B cell (primary cell): ENCODE measurements around the gene SNX14. TPM values are rescaled to one million over a fixed set of nuclear protein-coding genes. Genes with fewer than 3 reads are reported as not detected.

Experiments
- ATAC-seq: fragments of 200-7000 bp; cut with Tn5 transposase; one replicate; pipeline ENCODE4 v1.10.0; 2021; ENCODE audit warnings: low read depth, mild to moderate bottlenecking, moderate number of reproducible peaks, moderate library complexity
- CTCF ChIA-PET: fragments of 350-600 bp; sonication (Branson Sonifier 250); formaldehyde crosslinking; loops from one replicate; lab custom pipeline; 2021; ENCODE audit warnings: antibody characterized with exemption, inconsistent platforms; lab: Charles Lee
- POLR2A ChIA-PET: fragments of 350-600 bp; sonication (Branson Sonifier 250); formaldehyde crosslinking; loops from one replicate; lab custom pipeline; 2021; ENCODE audit warnings: antibody characterized with exemption; lab: Charles Lee
- DNase-seq: peaks from one replicate; pipeline ENCODE4 v3.0.0; 2013
- H2AFZ ChIP-seq: 2 replicates; pipeline ENCODE4 v1.6.1; 2012; ENCODE audit warnings: mild to moderate bottlenecking, low read depth, low read length; ENCODE audit not compliant: insufficient read depth, poor library complexity, severe bottlenecking
- H3K27ac ChIP-seq, 2 donors: 1 replicate in 1 of 2; 2 replicates in 1 of 2; pipeline ENCODE4 v1.5.1; 2012 to 2013; ENCODE audit warnings: low read length in 2 of 2, mild to moderate bottlenecking in 2 of 2, moderate library complexity in 1 of 2
- H3K27me3 ChIP-seq, 4 experiments: fragments of 200-600 bp in 1 of 4; sonication (generic) in 1 of 4; replicated peaks in 1 of 4; 1 replicate in 2 of 4; 2 replicates in 2 of 4; pipeline versions ENCODE4 v1.6.1 to v1.7.0; 2013 to 2016; ENCODE audit warnings: low read length in 3 of 4, mild to moderate bottlenecking in 2 of 4, mixed read lengths in 1 of 4, moderate library complexity in 1 of 4; ENCODE audit not compliant: insufficient read depth in 4 of 4, control insufficient read depth in 3 of 4; ENCODE audit errors: control extremely low read depth in 1 of 4
- H3K36me3 ChIP-seq, 2 experiments: replicated peaks in 1 of 2; 1 replicate in 1 of 2; 2 replicates in 1 of 2; pipeline versions ENCODE4 v1.6.1 to v1.7.1; 2013; ENCODE audit warnings: low read length in 1 of 2; ENCODE audit not compliant: insufficient read depth in 2 of 2, control insufficient read depth in 1 of 2; ENCODE audit errors: control extremely low read depth in 1 of 2, extremely low read depth in 1 of 2
- H3K4me1 ChIP-seq, 2 donors: fragments of 200-600 bp in 1 of 2; sonication (generic) in 1 of 2; 1 replicate in 1 of 2; 2 replicates in 1 of 2; pipeline versions ENCODE4 v1.5.1 to v1.6.1; 2013 to 2017; ENCODE audit warnings: low read length in 2 of 2; ENCODE audit not compliant: control insufficient read depth in 2 of 2, insufficient read depth in 2 of 2
- H3K4me2 ChIP-seq: replicated peaks from 2 replicates; pipeline ENCODE3; 2012; ENCODE audit warnings: mild to moderate bottlenecking, low read depth, low read length; ENCODE audit not compliant: poor library complexity, severe bottlenecking
- H3K4me3 ChIP-seq, 5 experiments: fragments of 200-600 bp in 1 of 5; sonication (generic) in 1 of 5; 1 replicate in 3 of 5; 2 replicates in 2 of 5; pipeline versions ENCODE4 v1.5.1 to v1.7.0; 2011 to 2016; ENCODE audit warnings: low read length in 4 of 5, mild to moderate bottlenecking in 4 of 5, low read depth in 2 of 5, control low read depth in 1 of 5, moderate library complexity in 1 of 5; ENCODE audit not compliant: insufficient read depth in 1 of 5; ENCODE audit errors: control extremely low read depth in 1 of 5, extremely low read depth in 1 of 5
- H3K79me2 ChIP-seq: fragments of 200-600 bp; sonication (generic); one replicate; pipeline ENCODE4 v1.6.0; 2016; ENCODE audit warnings: low read length; ENCODE audit not compliant: control insufficient read depth, insufficient read depth
- H3K9ac ChIP-seq: fragments of 200-600 bp; sonication (generic); 2 replicates; pipeline ENCODE4 v1.6.1; 2017; ENCODE audit warnings: mild to moderate bottlenecking, low read length, moderate library complexity
- H3K9me3 ChIP-seq, 3 donors: one replicate each; pipeline versions ENCODE4 v1.6.1 to v1.7.1; 2013; ENCODE audit warnings: low read length in 2 of 3; ENCODE audit not compliant: control insufficient read depth in 2 of 3, insufficient read depth in 1 of 3; ENCODE audit errors: control extremely low read depth in 1 of 3
- H4K20me1 ChIP-seq: 2 replicates; pipeline ENCODE4 v1.6.0; 2012; ENCODE audit warnings: mild to moderate bottlenecking, low read length; ENCODE audit not compliant: insufficient read depth, control insufficient read depth, poor library complexity, severe bottlenecking
- H3K27ac Mint-ChIP-seq: one replicate; pipeline ENCODE4 v1.8.0; 2021; ENCODE audit warnings: mixed read lengths
- H3K27me3 Mint-ChIP-seq: one replicate; pipeline ENCODE4 v1.8.0; 2021; ENCODE audit warnings: mixed read lengths
- H3K4me1 Mint-ChIP-seq: one replicate; pipeline ENCODE4 v1.8.0; 2021; ENCODE audit warnings: mixed read lengths
- H3K4me3 Mint-ChIP-seq: one replicate; pipeline ENCODE4 v1.8.0; 2021; ENCODE audit warnings: mixed read lengths
- H3K9me3 Mint-ChIP-seq: one replicate; pipeline ENCODE4 v1.8.0; 2022; ENCODE audit warnings: mixed read lengths; ENCODE audit not compliant: insufficient read depth
- EZH2 ChIP-seq: IDR thresholded peaks from 2 replicates; pipeline ENCODE4 v1.6.1; 2012; ENCODE audit warnings: borderline replicate concordance, low read depth, mild to moderate bottlenecking, moderate library complexity, low read length; ENCODE audit not compliant: insufficient read depth, poor library complexity, severe bottlenecking
- WGBS: methylation state at CpG from one replicate; pipeline ENCODE4 v1.1.5; 2013; ENCODE audit warnings: missing lambda C conversion rate; ENCODE audit not compliant: insufficient coverage; 5-methylcytosine and 5-hydroxymethylcytosine counted together
- intact Hi-C: fragments of 100-400 bp; cut with micrococcal nuclease; formaldehyde crosslinking; loops from one replicate; pipeline ENCODE4 v1.10.0; 2022
- polyA plus RNA-seq: library from polyadenylated mRNA; depleted of rRNA; stranded (reverse); fragments of >200 nt; gene quantifications from 2 replicates; pipeline ENCODE4 v1.2.3, GENCODE V29; 2012
- total RNA-seq, 2 donors: library from RNA; stranded (reverse); fragments of 120-200 nt in 1 of 2; gene quantifications; 1 replicate in 1 of 2; 2 replicates in 1 of 2; pipeline versions ENCODE4 v1.2.3 to v1.2.4, GENCODE V29; 2013 to 2022
- TF ChIP-seq, protein P1 (sequence below): fragments of 200-600 bp; IDR thresholded peaks from one replicate; pipeline ENCODE4 v1.8.0; 2022; ENCODE audit warnings: antibody characterized with exemption, mild to moderate bottlenecking

Gene SNX14
- total and polyA plus RNA-seq, 2 donors (not counting 1 experiment from before 2014, with no cell fraction given): 36.9 to 80.0 TPM

DNA sequence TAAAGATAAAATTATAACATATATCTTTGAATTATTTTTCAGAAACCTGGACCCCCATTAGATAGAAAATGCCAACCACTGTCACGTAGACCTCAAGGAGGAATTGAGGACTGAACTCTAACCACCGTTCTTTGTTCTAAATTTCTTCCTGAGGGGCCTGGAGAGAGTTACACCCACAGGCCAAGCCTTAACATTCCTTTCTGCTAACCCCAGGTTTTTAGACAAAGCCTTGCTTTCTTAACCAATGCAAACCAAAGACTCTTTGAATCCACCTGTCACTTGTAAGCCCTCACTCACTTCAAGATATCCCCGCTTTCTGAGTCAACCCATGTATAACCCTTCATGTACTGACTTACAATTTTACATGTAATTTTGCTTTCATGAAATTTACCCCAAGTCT lies 41.0 kb downstream of the SNX14 start:
- no peak overlapping the region for H3K4me3 Mint-ChIP-seq
- Histone ChIP-seq H3K4me1 (no peaks in the 10 kb centered on the region), H3K27ac (no peak overlapping the region), H3K36me3 (peaks cover 15 to 34% of the 10 kb centered on the region in 2 experiments), H3K27me3 (no peaks in the 10 kb centered on the region), H3K9ac (no peak overlapping the region), H3K4me2 (no peak overlapping the region), H4K20me1 (no peaks in the 10 kb centered on the region), H2AFZ (no peak overlapping the region), H3K79me2 (no peaks in the 10 kb centered on the region), H3K9me3 (peaks cover 0 to 4% (median 1%) of the 10 kb centered on the region in 3 donors), H3K4me3 (no peak overlapping the region)
- intact Hi-C loops: no loop called here
- no peaks in the 10 kb centered on the region for H3K9me3 Mint-ChIP-seq
- H3K4me1 Mint-ChIP-seq: no peaks in the 10 kb centered on the region
- POLR2A ChIA-PET: no interaction called here
- no peak for TF ChIP-seq EZH2
- TF ChIP-seq, protein P1, sequence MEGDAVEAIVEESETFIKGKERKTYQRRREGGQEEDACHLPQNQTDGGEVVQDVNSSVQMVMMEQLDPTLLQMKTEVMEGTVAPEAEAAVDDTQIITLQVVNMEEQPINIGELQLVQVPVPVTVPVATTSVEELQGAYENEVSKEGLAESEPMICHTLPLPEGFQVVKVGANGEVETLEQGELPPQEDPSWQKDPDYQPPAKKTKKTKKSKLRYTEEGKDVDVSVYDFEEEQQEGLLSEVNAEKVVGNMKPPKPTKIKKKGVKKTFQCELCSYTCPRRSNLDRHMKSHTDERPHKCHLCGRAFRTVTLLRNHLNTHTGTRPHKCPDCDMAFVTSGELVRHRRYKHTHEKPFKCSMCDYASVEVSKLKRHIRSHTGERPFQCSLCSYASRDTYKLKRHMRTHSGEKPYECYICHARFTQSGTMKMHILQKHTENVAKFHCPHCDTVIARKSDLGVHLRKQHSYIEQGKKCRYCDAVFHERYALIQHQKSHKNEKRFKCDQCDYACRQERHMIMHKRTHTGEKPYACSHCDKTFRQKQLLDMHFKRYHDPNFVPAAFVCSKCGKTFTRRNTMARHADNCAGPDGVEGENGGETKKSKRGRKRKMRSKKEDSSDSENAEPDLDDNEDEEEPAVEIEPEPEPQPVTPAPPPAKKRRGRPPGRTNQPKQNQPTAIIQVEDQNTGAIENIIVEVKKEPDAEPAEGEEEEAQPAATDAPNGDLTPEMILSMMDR: no peak
- no peak overlapping the region for H3K27ac Mint-ChIP-seq
- ATAC-seq (no peak), DNase-seq (no peak)
- WGBS: 98% methylated on average over 3 of the region's 3 CpGs
- H3K27me3 Mint-ChIP-seq: no peaks in the 10 kb centered on the region
- CTCF ChIA-PET: no interaction called here

DNA sequence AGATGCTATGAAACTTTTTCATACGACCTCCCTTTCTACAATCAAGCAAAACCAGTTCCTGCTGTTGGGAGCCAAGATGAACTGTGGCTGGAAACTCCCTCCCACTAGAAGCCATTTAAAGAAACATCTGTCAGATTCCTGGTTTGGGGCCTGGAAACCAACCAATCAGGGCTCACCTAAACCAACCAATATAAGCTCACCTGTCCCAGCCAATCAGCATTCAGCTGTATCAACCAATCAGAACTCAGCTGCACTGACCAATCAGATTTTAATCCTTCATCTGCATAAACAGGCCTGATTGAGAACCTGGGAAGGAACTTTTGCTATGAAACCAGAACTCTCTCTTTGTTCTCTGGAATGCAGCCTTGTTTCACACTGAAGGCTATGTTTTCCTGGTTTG lies 42.4 kb downstream of the SNX14 start:
- no peak overlapping the region for H3K4me2 ChIP-seq
- H2AFZ ChIP-seq: no peak overlapping the region
- ATAC-seq (no peak), DNase-seq (no peak)
- H3K79me2 ChIP-seq: no peaks in the 10 kb centered on the region
- H3K27ac ChIP-seq: no peak overlapping the region
- intact Hi-C loops: no loop called here
- no peaks in the 10 kb centered on the region for H3K27me3 ChIP-seq
- Mint-ChIP-seq H3K27ac (no peak overlapping the region), H3K27me3 (no peaks in the 10 kb centered on the region), H3K4me3 (no peak overlapping the region), H3K4me1 (no peaks in the 10 kb centered on the region), H3K9me3 (no peaks in the 10 kb centered on the region)
- ChIA-PET CTCF (no interaction called here), POLR2A (no interaction called here)
- H3K9me3 ChIP-seq: peaks cover 0 to 4% (median 1%) of the 10 kb centered on the region in 3 donors
- no peaks in the 10 kb centered on the region for H4K20me1 ChIP-seq
- no peak overlapping the region for H3K9ac ChIP-seq
- H3K4me3 ChIP-seq: no peak overlapping the region
- 88% methylated on average over 1 of the region's 1 CpG for WGBS
- H3K36me3 ChIP-seq: peaks cover 18 to 32% of the 10 kb centered on the region in 2 experiments
- no peaks in the 10 kb centered on the region for H3K4me1 ChIP-seq
- TF ChIP-seq, protein P1: no peak
- no peak for TF ChIP-seq EZH2
